GM18868 (cell line): ENCODE data around the gene NLRC5.

Experiments
- ATAC-seq: cut with Tn5 transposase; IDR thresholded peaks from one replicate; pipeline ENCODE4 v1.9.1; 2021; ENCODE audit warnings: mild to moderate bottlenecking, moderate library complexity; ENCODE audit not compliant: unreplicated experiment

NLRC5 gene, protein sequence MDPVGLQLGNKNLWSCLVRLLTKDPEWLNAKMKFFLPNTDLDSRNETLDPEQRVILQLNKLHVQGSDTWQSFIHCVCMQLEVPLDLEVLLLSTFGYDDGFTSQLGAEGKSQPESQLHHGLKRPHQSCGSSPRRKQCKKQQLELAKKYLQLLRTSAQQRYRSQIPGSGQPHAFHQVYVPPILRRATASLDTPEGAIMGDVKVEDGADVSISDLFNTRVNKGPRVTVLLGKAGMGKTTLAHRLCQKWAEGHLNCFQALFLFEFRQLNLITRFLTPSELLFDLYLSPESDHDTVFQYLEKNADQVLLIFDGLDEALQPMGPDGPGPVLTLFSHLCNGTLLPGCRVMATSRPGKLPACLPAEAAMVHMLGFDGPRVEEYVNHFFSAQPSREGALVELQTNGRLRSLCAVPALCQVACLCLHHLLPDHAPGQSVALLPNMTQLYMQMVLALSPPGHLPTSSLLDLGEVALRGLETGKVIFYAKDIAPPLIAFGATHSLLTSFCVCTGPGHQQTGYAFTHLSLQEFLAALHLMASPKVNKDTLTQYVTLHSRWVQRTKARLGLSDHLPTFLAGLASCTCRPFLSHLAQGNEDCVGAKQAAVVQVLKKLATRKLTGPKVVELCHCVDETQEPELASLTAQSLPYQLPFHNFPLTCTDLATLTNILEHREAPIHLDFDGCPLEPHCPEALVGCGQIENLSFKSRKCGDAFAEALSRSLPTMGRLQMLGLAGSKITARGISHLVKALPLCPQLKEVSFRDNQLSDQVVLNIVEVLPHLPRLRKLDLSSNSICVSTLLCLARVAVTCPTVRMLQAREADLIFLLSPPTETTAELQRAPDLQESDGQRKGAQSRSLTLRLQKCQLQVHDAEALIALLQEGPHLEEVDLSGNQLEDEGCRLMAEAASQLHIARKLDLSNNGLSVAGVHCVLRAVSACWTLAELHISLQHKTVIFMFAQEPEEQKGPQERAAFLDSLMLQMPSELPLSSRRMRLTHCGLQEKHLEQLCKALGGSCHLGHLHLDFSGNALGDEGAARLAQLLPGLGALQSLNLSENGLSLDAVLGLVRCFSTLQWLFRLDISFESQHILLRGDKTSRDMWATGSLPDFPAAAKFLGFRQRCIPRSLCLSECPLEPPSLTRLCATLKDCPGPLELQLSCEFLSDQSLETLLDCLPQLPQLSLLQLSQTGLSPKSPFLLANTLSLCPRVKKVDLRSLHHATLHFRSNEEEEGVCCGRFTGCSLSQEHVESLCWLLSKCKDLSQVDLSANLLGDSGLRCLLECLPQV (N-terminal part only)

DNA sequence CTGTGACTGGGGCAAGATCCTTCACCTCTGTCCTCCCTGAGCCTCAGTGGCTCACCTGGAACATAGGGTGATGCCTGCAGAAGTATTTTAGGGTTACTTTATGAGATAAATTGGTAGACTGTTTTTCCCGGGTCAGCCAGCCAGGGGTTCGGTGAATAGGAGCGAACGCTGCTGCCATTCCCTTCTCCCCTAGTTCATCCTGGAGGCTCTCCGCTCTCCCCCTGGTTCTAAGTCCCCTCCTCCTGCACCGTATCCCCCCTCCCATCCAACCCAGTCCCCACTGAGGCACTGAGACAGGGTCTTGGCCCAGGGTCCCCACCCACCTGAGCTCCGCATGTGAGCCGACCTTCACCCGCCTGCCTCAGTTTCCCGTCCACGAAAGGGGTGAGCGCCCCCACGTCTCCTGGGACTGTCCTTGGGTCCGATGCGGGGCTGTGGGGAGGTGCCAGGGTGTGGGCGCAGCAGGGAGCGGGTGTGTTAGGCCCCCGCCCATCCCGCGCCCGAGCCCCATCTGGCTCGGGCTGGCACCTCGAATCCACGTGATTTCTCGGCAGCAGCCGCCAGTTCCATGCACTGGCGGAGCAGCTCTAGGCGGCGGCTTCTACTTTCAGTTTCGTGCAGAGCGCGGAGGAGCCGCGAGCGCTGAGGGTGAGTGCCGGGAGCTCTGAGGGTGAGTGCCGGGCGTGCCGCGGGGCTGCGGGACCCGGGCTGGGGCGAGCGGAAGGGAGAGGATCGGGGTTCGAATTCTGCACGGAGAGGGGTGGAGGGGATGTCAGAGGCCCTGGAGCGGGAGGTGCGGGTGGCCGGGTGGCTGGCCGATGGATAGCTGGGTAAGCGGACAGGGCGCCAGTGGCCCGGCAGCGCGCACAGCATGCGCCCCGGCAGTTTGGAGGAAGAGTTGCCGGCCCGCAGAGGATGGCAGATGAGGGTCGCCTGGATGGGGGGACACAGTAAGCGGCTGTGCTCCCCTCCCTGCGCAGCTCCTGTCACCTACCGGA is at the start of gene NLRC5:
NLRC5 (plus strand) TSS at position 610 of the 998 bp plus-strand sequence. CDS start 31,156 bp downstream, outside the sequence.
- peak; percentile 83 for ATAC-seq

DNA sequence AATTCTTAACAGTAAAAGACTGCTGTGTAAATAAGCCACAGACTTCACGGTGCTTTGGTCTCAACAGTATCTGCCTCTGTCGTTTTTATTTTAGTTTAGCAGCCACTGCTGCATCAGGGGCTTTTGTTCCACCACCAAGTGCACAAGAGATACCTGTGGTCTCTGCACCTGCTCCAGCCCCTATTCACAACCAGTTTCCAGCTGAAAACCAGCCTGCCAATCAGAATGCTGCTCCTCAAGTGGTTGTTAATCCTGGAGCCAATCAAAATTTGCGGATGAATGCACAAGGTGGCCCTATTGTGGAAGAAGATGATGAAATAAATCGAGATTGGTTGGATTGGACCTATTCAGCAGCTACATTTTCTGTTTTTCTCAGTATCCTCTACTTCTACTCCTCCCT is 49.6 kb upstream of the NLRC5 start:
- no peak for ATAC-seq

DNA sequence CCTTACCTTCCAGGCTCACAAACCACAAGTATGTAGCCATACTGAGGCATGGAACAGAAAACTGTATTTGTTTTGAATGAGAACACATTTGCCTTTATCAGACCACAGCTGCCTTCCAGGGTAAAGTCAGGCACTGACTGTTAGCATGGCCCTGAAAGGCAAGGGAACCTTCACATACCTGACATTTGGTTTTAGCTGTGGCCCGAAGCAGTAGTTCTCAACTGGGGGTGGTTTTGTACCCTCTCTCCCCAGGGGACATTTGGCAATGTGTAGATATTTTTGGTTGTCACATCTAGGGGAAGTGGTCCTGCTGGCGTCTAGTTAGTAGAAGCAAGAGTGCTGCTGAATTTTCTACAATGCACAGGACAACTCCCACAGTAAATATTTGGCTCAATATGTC is 48.3 kb upstream of the NLRC5 start:
- no peak for ATAC-seq

DNA sequence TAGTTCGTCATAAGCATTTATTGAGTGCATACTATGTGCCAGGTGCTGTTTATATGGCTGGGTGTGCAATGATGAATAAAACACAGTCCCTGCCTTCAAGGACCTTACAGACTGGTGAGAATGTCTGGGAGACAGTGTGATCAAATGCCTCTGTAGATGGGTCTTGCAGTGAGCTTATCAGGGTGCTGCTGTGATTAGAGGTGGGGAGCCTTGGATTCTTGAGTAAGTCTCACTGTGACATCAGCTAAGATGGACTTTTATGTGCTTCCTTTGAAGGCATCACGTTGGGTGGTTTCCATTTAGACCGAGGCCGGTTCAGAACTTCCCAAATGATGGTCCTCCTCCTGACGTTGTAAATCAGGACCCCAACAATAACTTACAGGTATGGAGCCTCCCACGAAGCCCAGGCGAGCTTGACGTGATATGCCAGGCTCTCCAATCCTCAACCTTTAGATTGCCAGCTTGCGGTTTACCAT is 47.5 kb upstream of the NLRC5 start:
- no peak for ATAC-seq

DNA sequence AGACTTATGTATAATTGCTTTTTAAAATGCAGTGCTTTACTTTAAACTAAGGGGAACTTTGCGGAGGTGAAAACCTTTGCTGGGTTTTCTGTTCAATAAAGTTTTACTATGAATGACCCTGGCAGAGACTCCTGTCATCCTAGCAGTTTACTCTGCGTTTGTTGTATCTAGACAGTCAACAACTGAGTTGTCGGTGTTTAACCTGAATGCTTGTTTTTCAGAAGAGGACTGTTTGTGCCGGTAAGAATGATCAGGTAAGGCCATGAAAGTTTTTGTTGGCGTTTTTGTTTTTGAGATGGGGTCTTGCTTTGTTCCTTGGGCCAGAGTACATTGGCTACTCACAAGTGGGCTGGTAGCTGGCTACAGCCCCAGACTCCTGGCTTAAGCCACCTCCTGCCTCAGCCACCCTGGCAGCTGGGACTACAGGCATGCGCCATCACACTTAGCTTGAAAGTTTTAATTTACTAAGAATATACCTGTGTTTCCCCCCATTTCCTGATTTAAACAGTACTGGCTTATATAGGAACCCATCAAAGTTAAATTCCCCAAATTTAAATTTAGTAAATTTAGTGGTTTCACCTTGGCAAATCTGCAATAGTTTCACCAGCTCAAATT is 45.5 kb upstream of the NLRC5 start:
- ATAC-seq, result no peak

DNA sequence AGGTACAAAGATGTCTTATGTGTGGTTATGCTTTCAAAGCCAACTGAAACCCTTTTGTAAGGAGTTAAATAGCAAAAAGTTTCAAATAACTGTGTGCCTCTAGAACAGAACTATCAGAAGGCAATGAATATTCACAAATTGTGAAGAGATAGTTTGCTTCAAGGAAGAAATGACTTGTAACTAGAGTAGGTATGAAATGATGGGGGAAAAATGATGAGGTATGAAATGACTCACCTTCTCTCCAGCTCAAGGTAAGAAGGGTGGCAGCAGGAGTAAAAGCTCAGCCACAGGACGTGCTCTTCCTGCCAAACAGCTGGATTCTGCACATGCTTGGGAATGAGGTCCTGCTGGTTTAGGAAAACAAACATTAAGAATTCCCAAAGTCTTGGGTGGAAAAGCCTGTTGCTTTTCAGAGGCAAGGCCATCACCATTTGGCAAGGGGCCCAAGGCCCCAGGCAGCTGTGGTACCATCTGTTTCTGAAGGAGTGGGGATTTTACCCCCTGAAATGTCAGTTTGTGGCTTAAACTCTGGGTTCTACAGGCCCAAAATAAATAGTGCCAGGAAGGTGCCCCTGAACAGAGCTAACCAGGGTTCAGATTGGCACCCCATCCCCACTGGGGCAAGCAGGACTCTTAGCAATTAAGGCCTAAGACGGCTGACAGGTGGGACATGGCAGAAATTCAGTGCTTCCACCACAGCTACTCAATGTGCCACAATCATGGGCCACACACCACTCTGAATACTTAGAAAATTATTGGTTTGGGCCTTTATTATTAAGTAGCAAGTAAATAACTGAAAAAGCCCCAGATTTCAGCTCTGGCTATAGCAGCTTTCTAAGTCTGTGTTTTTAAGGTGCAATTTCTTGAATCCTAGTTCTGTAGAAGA is 44.2 kb upstream of the NLRC5 start:
- peak; percentile 52 for ATAC-seq

DNA sequence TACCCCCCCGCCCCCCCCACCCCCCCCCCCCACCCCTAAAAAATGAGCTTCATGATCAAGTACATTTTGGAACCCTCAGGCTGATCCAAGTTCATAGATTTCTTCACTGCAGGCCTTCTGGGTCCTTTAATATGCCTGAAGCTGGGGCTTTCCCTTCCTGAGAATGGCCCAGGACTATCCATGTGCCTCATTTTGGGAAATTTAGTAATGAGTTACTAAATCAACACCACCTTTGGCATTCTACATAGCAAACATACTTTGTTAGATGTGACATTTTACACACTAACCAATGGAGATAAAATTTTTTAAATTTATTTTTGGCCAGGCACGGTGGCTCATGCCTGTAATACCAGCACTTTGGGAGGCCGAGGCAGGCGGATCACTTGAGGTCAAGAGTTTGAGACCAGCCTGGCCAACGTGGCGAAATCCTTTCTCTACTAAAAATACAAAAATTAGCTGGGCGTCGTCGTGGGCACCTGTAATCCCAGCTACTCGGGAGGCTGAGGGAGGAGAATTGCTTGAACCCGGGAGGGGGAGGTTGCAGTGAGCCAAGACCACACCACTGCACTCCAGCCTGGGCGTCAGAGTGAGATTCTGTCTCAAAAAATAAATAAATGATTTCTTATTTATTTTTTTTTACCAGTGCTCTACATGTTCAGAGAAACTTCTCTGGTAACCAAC is 43.4 kb upstream of the NLRC5 start:
- ATAC-seq, result no peak

DNA sequence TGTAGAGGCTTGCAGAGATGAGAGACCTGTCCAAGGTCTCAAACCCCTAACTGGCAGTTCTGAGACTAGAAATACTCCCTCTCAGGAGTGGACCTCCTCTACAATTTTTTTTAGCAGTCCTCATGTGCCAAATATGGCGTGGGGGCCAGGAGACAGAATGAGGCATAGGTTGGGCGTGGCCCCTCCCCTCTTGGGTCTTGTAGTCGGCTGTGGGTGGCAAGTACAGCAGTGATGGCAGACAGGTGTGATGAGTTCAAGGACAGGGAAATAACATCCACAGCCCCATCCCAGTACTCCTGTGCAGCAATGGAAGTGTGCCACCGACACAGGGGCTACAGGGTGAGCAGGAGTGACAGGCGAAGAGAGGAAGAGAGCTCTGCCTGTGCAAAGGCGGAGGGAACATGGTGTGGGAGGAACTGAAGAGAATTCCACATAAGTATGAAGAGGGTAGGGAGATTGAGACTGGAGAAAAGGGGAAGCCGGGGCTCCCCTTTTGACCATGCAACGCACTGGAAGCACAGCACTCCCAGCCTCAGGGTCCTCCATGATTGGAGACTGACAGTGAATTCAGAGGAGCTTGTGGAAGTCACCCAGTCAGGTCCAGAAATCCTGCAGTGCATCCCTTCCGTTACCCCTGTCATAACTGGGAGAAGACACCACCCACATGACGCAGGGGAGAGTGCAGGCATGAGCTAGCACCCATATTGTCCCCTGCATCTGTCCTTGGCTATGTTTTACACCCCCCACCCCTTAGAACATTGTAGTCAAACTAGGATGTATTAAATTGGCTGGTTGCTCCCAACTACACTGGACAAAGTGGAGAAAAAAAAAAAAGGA is 42.4 kb upstream of the NLRC5 start:
- ATAC-seq, result no peak

DNA sequence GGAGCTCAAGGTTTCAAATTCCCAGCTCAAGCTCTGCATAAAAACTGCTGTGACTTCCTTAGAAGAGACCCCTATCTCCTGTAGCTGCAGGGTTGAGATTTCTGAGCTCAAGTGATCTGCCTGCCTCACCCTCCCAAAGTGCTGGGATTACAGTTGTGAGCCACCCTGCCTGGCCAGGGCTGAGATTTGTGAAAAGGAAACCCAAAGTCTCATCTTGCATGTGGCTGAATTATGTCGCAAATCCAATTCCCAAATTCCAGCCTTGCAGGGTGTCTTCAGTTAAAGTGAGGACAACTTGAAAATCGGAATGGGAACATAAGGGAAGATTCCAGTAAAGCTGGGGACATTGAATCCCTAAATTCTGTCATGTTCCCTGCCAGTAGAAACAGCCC is 41.8 kb upstream of the NLRC5 start:
- no peak for ATAC-seq

DNA sequence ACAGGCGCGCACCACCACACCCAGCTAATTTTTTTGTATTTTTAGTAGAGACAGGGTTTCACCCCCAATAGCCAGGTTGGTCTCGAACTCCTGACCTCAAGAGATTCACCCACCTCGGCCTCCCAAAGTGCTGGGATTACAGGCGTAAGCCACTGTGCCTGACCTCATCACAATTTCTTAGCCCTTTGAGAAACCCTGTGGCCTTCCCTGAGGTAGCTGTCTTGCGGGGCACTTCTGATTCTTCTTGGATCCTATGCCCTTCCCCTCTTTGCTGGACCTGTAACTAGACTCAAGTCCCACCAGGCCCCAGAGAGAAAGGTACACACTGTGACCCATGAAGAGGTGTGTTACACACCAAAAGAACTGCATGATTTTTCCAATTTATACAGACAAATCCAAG is 41.1 kb upstream of the NLRC5 start:
- ATAC-seq, result no peak

DNA sequence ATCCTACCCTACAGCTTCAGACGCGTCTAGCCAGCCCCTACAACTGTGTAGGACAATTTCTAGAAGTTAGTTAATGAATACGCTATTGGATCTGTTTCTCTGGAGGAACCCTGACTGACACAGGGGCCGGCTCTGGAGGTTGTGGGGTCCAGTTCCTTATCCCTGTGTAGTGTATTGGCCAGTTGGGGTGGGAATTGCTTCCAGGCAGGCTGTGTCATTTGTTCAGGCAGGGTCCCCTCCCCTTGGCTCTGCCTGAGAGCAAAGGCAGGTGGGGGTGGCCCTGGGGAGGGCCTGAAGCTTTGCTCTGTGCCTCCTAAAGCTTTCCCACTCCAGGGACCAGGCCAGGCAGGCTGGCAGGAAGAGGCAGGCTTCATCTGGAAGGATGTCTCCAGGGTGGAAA is 39.3 kb upstream of the NLRC5 start:
- no peak for ATAC-seq

DNA sequence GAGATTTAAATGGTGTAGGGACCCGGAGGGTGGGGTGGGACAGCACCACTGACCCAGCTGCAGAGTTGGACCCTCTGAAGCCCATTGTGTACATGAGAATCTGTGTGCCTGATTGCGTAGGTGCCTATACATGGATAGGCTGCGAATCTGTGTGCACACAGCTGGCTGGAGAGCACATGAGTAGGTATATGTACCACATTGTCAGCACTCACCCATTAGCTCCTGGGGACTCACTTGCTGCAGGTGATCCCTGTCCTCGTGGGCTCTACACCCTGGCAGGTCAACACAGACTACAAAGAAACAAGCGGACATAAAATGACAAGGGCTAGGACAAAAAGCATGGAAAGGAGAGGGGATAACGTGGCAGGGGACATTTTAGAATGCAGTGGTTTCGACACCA is 38.9 kb upstream of the NLRC5 start:
- no peak for ATAC-seq

DNA sequence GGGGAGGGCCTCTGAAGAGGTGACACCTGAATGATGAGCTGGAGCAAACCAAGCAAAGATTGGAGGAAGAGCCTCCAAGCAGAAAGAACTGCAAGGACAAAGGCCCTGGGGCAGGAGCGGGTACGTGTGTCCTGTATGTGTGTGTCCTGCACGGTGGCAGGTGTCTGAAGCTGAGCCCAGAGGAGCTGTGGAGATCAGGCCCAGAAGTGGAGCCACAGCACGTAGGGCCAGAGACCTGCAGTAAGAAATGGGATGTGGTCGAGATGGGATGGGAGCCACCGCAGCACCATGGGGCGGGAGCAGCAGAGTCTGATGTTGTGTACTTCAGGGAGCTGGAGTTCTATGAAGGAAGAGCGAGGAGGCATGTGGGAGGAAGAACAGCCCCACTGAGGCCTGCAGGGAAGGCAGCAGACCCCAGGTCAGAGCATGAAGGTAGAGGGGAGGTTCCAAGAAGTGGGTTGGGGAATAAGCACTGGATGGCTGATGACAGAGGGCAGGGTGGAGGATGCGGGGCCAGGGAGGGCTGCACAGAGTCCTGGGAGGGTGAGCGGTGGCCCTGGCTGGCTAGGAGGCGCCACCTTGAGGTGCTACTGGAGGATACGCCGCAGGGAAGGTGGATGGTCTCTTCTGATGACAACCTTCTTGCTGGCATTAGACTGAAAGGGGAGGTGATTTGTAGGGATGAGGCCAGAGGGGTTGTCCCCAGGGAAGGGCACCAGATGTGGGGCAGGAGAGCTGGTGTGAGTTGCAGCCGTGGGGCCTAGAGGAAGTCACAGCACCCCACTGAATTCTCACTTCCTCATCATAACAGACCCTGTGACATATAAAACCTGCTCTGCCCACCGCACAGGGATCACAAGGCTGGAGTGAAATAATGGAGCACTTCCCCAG is 38.2 kb upstream of the NLRC5 start:
- ATAC-seq, result peak; percentile 75

DNA sequence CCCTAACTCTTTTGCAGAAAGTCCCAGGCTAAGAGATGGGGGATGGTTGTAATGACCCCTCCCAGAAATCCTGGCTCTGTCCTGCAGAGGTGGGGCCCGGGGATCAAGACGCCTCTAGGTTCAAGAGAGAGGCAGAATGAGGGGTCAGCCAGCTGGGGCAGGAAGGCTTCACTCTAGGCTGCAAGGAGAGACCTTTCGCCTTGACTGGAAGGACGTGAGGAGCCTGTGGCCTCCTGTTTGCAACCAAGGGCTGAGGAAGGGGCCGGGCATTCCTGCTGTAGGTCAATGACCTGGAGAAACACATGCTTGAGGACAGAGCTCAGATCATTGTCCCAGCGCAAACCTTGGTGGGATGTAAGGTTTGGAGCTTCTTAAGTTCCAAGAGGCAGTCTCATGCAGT is 36.4 kb upstream of the NLRC5 start:
- no peak for ATAC-seq

DNA sequence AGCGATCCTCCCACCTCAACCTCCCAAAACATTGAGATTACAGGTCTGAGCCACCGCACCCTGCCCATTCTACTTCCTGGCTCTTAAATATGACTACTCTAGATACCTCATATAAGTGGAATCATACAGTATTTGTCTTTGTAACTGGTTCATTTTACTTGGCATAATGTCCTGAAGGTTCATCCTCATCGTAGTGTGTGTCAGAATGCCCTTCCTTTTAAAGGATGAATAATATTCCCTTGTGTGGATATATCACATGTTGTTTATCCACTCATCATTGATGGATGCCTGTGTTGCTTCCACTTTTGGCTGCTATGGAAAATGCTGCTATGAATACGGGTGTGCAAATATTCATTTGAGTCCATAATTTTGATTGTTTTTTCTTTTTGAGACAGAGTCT is 33.3 kb upstream of the NLRC5 start:
- ATAC-seq, result no peak

DNA sequence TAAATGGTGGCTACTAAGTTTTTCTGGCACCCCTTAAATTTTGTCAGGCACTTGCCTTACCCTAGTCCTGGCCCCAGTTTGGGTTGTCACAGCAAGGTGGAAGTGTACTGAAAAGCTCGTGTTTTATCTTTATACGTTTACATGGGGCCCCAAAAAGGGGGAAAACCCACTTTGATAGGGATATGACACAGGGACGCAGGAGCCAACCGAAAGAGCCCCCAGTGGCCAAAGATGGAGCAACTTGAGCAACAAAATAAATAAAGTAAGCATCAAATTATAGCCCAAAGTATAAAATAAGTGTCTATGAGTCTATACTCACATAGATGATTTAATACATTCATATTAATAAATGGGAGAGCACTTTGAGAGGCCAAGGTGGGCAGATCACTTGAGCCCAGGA is 32.6 kb upstream of the NLRC5 start:
- no peak for ATAC-seq
